Neural cell (in vitro differentiated cells): ENCODE results near the gene APBB1IP.

ENCODE experiments used
- CTCF ChIP-seq: fragments of 450-650 bp; IDR thresholded peaks from 2 replicates; pipeline ENCODE4 v1.5.1; 2014; ENCODE audit warnings: antibody characterized with exemption, mild to moderate bottlenecking, moderate library complexity; ENCODE audit not compliant: poor library complexity, severe bottlenecking
- EZH2 ChIP-seq: fragments of 200-600, 300-800 bp; shearing (Covaris generic), sonication (generic); IDR thresholded peaks from 2 replicates; pipeline ENCODE4 v1.6.1; 2014; ENCODE audit warnings: antibody characterized with exemption, low read length, borderline replicate concordance, mild to moderate bottlenecking; ENCODE audit not compliant: insufficient read depth, poor library complexity, severe bottlenecking
- MXI1 ChIP-seq: fragments of 450-650 bp; conservative IDR thresholded peaks from 2 replicates; pipeline ENCODE4 v1.6.1; 2014; ENCODE audit warnings: antibody characterized with exemption, mild to moderate bottlenecking; ENCODE audit not compliant: poor library complexity, severe bottlenecking
- POLR2AphosphoS5 ChIP-seq: IDR thresholded peaks from 2 replicates; pipeline ENCODE4 v1.6.1; 2012

- TF ChIP-seq CTCF (no peak), POLR2AphosphoS5 (no peak), EZH2 (no peak), MXI1 (no peak)
These were observed 61.3 kb downstream of the APBB1IP start for GRCh38 chr10:26499426-26499825.
